NCI-H446 (cell line): ENCODE results near the gene VKORC1.
A peak's percentile ranks its signal among the peaks of the same experiment; 100 is the strongest.

Experiments
- DNase-seq, 2 experiments: peaks; one replicate each; lab custom pipeline; 2025; lab: John Stamatoyannopoulos, UW

Gene VKORC1

DNA sequence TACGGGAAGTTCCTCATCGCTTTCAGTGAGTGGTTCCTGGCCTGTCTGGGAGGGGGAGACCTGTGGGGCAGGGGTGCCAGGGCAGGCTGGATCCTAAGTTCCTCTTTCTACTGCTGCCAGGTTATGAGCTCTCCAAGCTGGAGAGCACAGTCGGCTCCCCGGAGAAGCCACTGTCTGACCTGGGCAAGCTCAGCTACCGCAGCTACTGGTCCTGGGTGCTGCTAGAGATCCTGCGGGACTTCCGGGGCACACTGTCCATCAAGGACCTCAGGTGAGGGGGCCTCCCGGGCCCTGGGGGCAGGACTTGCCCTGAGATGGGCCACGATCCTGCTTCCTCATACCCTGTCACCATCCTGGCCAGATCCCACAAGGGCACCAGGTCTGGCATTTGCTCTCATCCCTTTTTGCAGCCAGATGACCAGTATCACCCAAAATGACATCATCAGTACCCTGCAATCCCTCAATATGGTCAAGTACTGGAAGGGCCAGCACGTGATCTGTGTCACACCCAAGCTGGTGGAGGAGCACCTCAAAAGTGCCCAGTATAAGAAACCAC is 35.8 kb upstream of the VKORC1 start:
- no peak for DNase-seq

DNA sequence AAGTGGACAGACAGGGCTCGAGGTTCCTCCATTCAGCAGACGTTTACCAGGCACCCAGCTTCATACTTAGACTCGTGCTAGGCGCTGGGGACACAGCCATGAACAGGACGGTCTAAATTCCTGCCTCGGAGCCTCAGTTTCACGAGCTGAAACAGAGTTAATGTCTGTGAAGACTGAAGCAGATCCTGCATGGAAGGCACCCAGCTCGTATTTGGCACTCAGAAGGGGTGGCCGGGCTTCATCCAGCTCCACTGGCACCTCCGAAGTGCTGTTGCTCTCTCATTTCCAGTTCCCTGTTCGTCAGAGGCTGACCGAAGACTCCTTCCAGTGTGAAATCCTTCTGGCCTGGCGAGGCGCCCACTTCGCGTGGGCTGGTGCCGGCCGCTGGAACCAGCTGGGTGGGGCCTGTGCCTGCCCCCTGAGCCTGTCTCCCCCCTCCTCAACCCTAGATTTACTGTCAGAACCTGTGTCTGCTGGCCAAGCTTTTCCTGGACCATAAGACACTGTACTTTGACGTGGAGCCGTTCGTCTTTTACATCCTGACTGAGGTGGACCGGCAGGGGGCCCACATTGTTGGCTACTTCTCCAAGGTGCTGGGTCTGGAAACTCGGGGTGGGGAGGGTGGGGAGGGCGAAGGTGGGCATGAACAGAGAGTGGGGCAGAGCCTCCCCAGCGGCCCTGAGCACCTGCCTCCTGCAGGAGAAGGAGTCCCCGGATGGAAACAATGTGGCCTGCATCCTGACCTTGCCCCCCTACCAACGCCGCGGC is 35.2 kb upstream of the VKORC1 start:
- DNase-seq = no peak

- no peak for DNase-seq
These were observed 34.3 kb upstream of the VKORC1 start for GRCh38 chr16:31128711-31129567.

GRCh38 chr16:31127182-31127581 is 32.6 kb upstream of the VKORC1 start:
- no peak for DNase-seq

DNA sequence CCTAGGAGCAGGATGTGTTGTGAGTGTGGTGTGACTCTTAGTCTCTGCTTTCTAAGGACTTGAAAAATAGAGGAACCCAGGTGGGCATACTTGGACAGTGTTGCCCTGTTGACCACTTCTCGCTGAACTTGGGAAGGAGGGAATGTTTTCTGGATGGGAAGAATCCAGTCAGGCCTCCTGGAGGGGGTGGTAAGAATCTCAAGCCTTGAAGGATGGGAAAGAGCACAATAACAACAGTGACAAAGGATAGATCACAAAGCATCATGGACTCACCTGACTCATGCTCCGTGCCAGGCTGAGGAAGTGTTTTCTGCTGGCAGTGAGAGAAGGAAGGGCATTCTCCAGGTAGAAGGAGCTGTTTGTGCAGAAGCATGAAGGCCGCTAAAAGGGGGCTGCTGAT is 31.2 kb upstream of the VKORC1 start:
- DNase-seq = no peak

DNA sequence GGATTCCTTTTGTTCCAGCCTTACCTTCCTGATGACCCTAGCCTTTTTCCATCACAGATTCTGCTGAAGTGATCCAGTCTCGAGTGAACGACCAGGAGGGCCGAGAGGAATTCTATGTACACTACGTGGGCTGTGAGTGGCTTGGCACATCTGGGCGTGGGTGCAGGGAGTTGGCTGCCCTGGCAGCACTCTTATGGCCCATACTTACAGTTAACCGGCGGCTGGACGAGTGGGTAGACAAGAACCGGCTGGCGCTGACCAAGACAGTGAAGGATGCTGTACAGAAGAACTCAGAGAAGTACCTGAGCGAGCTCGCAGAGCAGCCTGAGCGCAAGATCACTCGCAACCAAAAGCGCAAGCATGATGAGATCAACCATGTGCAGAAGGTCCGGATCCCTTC is 25.5 kb upstream of the VKORC1 start:
- no peak for DNase-seq

GRCh38 chr16:31118223-31119155 is 23.9 kb upstream of the VKORC1 start:
- DNase-seq = no peak

DNA sequence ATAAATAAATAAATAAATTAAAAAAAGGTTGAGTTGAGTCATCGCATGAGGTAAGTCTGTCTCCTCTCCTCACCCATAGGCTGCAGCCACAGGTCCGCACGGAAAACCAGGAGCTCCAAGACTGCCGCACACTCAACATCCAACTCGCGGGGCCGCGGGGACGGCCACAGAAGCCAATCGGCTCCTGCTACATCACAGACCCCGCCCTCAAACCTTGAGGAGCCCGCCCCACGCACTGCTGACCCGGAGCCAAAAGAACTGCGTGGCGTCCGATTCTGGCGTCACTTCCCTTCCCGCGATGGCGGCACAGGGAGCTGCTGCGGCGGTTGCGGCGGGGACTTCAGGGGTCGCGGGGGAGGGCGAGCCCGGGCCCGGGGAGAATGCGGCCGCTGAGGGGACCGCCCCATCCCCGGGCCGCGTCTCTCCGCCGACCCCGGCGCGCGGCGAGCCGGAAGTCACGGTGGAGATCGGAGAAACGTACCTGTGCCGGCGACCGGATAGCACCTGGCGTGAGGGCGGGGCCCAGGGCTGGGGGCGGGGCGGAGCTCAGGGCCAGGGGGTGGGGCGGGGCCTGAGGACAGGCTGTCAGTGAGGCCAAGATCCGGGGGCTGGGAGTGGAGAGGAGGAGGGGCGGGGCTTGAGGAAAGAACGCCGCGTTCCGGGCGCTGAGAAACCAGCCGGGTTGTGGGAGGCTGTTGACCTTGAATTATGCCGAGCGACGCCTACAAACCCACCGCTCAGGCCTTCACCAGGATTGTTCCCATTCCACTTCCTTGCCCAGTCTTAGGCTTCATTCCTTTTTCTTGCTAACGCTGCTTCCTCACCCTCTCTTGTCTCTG is 23.0 kb upstream of the VKORC1 start, which contains the start of gene KAT8:
KAT8 (plus strand) TSS at position 281 of the 839 bp plus-strand sequence; CDS start at position 299, 18 bp downstream.
- DNase-seq = peak; percentile 95 to 99

DNA sequence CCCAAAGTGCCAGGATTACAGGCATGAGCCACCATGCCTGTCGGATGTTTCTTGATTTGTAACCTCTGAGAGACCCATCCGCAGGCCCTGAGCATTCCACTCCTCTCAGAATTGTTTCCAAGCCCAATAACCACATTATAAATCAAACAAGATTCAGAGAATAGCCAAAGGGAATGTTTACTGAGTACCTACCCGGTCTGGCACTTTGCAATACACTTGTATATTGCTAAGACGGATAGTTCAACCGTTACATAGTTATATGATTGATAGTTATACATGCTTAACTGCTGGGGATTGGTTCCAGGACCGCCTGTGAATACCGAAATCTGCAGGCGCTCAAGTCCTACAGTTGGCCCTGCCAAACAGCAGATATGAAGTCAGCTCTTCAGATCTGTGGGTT is 19.9 kb upstream of the VKORC1 start:
- no peak for DNase-seq

GRCh38 chr16:31113121-31114120 is 18.8 kb upstream of the VKORC1 start:
- DNase-seq = no peak

DNA sequence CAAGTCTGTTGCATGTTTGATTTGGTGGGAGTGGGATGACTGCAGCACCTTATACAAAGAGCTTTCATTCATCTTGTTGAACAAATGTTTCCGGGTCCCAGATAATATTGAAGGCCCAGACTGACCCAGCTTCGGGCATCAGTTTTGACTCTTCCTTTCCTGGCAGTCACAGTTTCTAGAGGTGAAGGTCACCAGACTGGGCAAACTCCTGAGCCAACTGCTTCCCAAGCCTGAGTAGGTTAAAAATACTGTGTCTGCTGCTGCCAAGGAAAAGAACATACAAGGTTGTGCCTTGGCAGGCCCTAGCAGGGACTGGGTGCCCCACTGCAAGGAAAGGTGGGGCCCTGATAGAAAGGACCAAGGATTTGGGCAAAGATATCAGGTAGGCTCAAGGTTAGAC is 18.1 kb upstream of the VKORC1 start:
- no peak for DNase-seq

DNA sequence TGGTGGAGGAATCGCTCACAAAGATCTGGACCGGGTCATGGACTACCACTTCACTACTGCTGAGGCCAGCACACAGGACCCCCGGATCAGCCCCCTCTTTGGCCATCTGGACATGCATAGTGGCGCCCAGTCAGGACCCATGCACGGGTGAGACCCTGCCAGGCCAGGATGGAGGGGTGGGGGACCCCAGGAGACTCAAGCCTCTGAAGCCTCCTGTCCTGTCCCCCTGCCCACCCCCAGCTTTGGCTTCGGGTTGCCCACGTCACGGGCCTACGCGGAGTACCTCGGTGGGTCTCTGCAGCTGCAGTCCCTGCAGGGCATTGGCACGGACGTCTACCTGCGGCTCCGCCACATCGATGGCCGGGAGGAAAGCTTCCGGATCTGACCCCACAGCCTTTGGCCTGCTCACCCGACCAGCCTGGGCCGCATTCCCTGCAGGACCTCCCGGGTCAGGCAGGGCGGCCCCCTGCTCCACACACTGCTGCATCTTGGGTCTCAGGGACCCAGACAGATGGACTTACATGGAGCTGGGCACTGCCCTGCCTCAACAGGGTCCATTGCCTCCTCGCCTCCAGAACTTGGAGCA is 17.4 kb upstream of the VKORC1 start:
- no peak for DNase-seq

DNA sequence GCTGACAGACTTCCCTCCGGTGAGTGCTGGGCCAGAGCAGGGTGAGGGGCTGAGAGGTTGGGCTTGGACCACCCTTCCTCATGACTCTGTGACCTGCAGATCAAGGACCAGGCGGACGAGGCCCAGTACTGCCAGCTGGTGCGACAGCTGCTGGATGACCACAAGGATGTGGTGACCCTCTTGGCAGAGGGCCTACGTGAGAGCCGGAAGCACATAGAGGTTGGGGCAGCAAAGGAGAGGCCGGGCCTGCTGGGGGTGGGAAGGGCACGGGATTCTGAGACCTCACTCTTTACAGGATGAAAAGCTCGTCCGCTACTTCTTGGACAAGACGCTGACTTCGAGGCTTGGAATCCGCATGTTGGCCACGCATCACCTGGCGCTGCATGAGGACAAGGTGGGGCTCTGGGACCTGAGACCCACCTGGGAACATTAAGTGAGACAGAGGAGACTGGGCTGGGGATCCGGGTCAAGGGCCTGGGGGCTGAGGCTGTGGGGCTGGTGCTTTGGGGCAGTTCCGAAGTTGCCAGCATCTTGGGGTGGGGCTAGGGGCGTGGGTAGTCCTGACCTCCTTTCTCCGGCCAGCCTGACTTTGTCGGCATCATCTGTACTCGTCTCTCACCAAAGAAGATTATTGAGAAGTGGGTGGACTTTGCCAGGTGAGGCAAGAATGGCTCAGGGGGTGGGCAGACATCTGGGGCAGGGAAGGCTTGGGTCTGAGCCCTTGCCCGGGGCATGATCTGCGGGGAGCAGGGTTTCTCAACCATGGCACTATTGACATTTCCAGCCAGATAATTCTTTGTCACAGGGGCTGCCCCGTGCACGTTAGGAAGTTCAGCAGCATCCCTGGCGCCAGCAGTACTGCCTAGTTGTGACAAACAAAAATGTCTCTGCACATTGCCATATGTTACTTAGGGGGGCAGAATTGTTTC is 15.8 kb upstream of the VKORC1 start:
- DNase-seq = no peak

DNA sequence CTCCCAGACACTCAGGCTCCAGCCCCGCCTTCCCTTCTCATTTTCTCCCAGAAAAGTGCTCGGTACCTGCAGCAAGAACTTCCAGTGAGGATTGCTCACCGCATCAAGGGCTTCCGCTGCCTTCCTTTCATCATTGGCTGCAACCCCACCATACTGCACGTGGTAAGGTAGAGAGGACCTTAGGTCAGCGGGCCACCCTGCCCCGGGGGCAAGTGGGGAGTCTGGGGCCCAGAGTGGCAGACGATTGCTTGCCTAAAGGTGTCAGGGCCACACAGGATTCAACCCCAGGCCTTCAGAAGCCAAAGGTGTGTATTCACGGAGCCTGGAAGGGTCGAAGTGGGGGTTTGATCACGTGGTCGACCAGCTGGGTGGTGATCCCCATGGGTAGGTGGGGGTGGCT is 15.0 kb upstream of the VKORC1 start:
- DNase-seq = no peak

DNA sequence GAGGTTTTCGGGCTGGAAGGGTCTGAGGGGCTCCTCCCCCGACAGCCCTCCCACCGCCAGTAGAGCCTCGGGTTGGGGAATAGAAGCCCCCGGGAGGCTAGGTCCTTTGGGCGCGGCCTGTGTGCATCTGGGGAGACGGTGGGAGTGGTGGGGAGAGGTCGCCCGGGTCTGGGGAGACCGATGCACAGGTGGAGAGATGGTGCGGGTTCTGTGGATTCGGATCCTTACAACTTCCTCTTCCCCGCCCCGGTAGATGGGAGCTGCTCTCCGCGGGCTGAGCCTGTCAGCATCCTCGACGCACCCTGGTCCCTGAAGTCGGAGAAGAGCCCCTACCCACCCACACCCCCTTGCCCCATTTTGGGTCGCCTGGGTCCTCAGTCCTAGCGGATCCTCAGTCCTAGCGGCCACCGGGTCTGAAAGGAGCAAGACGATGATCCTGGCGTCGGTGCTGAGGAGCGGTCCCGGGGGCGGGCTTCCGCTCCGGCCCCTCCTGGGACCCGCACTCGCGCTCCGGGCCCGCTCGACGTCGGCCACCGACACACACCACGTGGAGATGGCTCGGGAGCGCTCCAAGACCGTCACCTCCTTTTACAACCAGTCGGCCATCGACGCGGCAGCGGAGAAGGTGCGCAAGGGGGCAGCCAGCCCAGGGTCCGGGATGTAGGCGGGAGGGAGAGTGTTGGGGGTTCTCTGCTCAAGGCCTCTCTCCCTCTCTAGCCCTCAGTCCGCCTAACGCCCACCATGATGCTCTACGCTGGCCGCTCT is 14.4 kb upstream of the VKORC1 start:
- no peak for DNase-seq

DNA sequence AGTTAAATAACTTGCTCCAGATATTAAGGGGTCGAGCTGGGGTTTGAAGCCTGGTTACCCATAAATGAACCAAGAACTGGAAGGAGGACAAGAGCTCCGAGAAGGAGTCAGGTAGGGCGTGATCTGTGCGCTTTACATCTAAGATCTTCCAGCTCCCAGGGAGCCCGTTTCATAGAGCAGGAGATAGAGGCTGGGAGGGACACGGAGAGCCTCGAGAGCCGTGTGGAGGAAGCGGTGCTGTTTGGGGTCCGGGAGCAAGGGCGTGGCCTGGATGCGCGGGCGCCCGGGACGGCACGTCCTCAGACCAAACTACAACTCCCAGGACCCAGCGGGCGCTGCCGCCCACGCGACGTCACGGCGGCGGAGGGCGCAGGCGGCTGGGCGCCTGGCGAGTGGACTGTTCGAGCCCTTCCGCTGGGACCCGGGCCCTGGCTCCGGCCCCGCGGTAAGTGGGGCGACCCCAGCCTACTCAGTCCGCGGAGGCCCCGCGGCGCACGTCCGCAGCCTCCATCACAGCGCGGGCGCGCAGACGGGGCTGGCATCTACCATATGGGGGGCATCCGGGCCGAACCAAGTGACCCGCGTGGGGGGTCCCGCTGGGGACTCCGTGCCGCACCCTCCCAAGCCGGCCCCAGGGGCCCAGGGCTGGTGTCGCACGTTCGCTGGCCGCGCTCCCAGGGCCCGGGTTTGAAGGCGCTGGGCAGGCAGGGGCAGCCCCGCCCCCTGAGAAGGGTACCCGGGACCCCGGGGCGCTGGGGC is 13.6 kb upstream of the VKORC1 start, which contains the start of gene BCKDK:
BCKDK (plus strand) TSS at position 352 of the 759 bp plus-strand sequence. CDS start 838 bp downstream, outside the sequence.
- peak; percentile 48 to 79 for DNase-seq
